HG02678 (cell line): ENCODE data around the gene AMER2.
"Not testable (repeated sequence)": the region's sequence is repeated elsewhere in the genome, so short reads cannot be mapped to it uniquely, and the experiment has no call there.

Experiments used
- ATAC-seq: cut with Tn5 transposase; IDR thresholded peaks from one replicate; pipeline ENCODE4 v1.9.1; 2021; ENCODE audit warnings: mild to moderate bottlenecking, moderate library complexity; ENCODE audit not compliant: unreplicated experiment

AMER2 gene

GRCh38 chr13:25186187-25186586 lies 14.1 kb upstream of the AMER2 start:
- ATAC-seq: no peak

- ATAC-seq: peak; percentile 35
These were observed 9.5 kb upstream of the AMER2 start for GRCh38 chr13:25181597-25181996.

DNA sequence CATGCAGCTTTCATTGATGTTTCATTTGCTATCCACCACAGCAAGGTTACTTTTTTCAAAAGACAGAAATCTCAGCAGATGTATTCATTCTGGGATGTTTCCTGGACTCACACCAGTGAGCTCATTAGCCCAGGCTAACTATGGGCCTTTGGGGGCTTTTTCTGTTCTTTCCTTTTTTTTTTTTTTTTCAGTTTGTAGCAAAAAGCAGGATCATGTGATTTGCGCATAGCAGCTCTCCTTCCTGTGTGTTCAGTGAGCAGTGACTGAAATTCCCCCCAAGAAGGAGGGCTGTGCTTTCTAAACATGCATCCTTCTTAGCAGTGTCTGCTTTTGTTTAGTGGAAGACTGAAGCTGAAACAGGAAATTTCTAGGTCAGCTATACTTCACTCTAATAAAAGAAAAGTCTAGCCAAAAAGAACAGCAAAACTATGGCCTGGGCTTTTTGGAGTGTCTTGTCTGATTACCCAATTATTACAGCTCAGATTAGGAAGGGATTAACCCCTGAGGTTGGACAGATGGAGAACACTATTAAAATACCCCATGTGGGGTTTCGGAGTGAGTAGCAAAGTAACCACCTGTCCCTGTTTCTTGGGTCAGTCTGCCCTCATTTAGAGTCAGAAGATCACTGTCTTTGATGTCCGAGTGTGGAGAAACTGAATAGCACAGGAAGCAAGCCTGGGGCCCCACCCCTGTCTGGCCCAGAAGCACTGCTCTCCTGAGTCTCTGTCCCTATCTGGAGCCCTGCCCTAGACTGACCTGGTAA lies 8.9 kb upstream of the AMER2 start:
- peak; percentile 80 for ATAC-seq

DNA sequence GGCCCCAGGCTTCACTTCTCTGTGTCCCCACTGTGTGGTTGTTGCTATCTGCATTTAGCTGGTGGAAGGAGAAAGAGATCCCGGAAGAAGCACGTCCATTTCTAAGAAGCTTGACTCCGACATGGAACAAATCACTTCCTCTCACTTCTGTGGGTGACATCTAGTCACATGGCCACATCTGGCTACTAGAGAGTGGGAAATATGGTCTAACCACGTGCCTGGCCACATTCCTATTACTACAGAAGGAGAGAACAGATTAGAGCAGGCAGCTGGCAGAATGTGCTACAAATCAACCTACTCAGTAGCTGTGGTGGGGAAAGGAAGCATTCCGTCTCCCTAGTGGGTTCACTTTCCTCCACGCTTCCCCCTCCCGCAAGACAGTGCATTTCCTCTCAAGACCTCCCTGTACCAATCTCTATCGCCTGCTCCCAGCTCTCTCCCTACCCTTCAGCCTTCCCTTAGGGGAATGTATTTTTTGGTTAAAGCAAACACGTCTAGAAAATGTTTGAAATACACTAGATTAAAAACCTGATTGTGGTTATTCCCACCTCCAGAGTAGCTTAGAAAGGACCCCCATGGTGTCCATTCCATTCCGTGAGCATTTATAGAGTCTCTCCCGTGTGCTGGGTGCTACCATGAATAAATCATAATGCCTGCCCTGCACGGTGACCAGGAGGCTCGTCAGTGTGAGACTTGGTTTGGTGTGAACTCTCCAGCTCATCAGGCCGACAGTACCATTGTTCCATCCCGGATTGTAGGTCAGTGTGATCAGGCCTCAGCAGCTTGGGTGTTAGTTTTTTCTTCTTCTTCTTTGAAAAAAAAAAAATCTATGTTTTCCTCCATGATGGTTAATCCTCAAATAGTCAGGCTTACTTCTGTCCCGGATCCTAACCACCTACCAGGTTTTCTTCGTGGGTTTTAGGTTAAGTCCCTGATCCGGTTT lies 8.0 kb upstream of the AMER2 start:
- no peak for ATAC-seq

DNA sequence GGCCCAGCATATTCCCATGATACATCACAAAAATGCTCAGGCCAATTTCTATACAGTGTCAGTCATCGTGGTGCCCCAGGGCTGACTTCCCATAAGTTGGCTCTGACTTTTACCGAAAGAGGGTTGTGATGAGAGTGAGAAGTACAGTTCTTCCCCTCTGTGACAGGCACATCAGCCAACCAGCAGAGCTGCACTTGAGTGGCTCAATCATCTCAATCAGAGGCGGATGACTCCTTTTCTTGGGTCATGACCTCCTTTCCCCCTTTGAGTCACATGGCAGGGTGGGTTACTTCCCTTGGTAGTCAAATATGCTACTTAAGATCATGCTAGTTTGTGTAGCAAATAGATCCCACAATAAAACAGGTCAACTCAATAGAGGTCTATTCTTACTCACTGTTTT lies 6.9 kb upstream of the AMER2 start:
- ATAC-seq: no peak

DNA sequence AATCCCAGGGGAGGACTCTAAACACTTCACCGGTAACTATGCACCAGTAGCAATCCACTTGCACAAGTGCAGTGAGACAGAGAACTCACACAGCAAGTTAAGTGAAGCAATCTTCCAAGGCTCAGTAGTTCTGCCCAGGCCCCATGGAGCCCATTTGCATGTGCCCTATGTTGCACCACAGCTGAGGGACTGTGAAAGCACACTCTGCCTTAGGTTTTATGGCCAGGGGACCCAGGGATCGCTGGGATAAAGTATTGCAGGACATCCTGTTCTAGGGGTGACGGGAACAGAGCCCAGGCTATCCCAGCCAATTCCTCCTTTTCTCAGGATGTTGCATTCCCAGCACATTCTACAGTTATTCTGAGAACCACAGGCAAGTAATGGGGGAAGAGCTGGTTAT lies 6.0 kb upstream of the AMER2 start:
- no peak for ATAC-seq

DNA sequence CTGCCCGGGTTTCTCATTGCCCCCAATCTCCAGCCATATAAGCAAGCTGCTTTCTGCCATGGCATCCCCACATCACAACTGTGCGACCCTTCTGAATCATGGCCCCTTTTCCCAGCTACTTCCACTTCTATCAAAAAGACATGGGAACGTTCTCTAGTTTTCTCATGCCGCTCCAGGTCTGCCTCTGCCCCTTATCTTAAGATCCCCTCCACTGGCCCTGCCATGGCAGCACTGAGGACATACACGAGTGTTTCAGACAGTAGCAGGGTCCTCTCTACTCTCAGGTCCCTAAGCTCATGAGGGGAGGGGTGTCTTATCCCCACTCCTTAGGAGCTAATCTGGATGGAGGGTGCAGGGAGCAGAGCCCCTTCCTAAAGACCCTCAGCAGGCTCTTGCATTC lies 5.5 kb upstream of the AMER2 start:
- no peak for ATAC-seq

GRCh38 chr13:25177012-25177411 lies 4.9 kb upstream of the AMER2 start:
- ATAC-seq: no peak

- no peak for ATAC-seq
These were observed 3.3 kb upstream of the AMER2 start for GRCh38 chr13:25175431-25175830.

GRCh38 chr13:25175026-25175425 lies 2.9 kb upstream of the AMER2 start:
- ATAC-seq: no peak

DNA sequence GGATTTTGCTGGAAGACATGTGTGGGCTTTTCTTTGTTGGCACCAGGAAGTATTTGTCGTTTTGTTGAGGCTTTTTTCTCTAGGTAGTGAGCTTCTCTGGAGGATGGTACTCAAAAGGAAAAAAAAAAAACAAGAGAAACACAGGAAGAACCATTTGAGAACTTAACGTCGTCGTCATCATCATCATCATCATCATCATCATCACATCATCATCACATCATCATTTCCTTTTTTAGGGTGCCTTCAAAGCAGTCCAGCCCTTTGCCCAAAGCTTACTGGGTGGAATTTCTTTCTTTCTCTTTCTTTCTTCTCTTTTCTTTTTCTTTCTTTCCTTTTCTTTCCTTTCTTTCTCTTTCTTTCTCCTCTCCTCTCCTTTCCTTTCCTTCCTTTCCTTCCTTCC lies 2.2 kb upstream of the AMER2 start:
- no peak for ATAC-seq

- no peak for ATAC-seq
These were observed 179 bp upstream of the AMER2 start for GRCh38 chr13:25172303-25172630.

GRCh38 chr13:25171170-25171516 lies 945 bp downstream of the AMER2 start:
- no peak for ATAC-seq

- ATAC-seq: no peak
These were observed 1.5 kb downstream of the AMER2 start for GRCh38 chr13:25170554-25171111.

DNA sequence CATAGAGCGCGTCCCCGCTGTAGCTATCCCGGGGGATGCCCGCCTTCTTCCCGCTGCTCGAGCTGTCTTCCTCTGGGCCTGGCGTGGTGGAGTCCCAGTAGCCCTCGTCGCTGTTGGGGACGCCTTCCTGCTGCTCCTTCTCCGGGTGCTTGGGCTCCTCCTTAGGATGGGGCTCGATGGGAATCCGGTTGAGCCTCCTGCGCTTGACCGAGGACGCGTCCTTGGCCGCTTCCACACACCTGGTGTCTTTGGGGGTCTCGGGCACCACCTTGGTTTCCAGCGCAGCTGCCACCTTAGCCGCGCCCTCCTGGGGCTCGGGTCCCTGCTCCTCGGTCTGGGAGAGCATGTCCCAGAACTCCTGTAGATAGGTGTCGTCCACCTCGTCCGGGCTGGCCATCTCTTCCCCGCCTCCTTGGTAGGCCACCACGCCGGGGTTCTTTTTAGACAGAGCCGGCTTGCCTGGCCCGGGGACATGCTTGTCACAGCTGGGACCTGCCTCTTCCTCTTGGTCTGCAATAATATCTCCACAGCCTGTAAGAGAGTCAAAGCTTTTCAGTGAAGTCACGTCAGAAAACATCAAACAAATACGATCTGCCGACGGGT lies 2.0 kb downstream of the AMER2 start:
- no peak for ATAC-seq

DNA sequence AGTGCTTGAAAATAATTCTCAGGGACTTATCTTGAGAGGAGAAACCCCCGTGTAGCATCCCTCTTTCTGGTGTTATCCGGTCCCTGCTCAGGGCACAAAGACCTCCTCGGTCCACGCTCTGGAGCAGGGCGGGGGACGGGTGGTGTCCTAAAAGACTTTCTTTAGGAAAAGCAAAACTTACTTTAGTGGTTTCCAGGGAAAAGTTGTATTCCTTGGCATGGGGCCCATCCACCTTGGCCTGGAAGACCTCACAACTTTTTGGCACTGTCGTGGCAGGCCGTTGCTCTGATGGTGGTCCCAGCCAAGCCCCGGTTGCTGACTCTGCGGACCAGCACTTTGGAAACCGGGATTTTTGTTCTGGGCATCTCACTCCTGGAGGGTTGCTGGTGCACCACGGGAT lies 2.7 kb downstream of the AMER2 start:
- no peak for ATAC-seq

- ATAC-seq: no peak
These were observed 3.3 kb downstream of the AMER2 start for GRCh38 chr13:25168790-25169189.

DNA sequence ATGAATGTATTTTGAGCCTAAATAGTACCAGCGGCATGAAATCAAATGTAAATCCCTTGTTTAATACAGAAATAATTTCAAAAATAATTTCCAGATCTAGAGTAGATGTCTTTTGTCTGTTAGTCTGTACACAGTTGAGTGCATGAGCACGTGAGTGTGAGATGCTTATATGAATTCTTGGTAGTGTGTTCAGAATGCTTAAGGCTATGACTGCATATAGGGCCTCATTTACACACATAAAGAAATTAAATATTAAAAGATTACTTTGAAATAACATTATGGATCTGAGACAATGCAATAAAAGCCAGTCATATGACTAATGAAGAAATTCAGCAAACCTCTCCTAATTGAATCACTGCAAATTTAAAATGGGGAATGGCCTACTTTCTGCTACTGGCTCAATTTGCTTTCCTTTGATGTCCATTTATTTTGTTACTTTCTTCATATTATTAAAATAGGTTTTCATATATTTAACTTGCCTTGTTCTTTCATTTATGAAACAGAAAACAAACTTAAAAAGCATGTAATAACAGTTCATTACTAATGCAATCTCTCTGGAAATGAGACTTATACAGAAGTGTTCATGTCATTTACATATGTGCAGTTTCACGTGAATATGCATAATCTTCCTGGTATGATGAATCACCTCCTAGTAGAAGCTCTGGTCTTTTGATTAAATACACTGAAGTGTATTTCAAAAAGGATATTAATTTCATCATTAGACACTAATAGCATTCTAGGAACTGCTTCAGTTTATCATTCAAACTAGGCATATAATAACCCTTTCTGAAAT lies 4.5 kb downstream of the AMER2 start:
- no peak for ATAC-seq

- no peak for ATAC-seq
These were observed 5.8 kb downstream of the AMER2 start for GRCh38 chr13:25166306-25166705.

GRCh38 chr13:25165663-25166062 lies 6.4 kb downstream of the AMER2 start:
- ATAC-seq: no peak

- ATAC-seq: not testable (repeated sequence)
These were observed 6.9 kb downstream of the AMER2 start for GRCh38 chr13:25165163-25165562.
